ENCODE data around the gene ERP27. TPM values are rescaled to one million over a fixed set of nuclear protein-coding genes. Genes with fewer than 3 reads are reported as not detected.

Gene ERP27
- total and polyA plus RNA-seq, 10 donors, result 1.3 to 6.4 (median 3.8) TPM

GRCh38 chr12:14979468-14979867, 41.1 kb upstream of the ERP27 start:
- intact Hi-C loops (cut with DNase I; ENCODE audit: low total_unique reads), result no loop called here

DNA sequence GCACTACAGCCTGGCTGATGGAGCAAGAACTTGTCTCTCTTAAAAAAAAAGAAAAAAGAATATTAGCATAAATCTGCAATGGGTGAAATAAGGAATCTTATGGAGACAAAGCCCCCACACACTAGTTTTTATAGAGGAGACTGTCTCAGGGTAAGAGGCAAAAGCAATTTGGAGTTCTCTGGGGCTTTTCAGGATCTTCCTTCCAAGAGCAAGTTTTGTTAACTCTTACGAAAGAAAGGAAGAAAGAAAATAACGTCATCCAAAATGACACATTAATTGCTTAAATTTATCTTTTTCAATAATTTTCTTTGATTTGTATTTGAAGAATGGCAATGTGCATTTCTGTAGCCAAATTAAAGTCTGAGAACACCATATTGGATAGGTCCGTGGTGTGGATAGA, 38.3 kb upstream of the ERP27 start:
- no peaks in the 10 kb centered on the region for H3K36me3 ChIP-seq
- no peak for DNase-seq

More at GRCh38 chr12:14979468-14979867, 41.1 kb upstream of the ERP27 start:
- Histone ChIP-seq H3K27ac (peak overlapping the region in 2 of 8 donors; percentile 14 to 85), H3K4me3 (no peak overlapping the region), H3K27me3 (replicated peaks in 1 of 7) (no peaks in the 10 kb centered on the region), H3K4me1 (peaks cover 0 to 87% (median 34%) of the 10 kb centered on the region in 6 donors), H3K36me3 (no peaks in the 10 kb centered on the region), H3K9me3 (no peaks in the 10 kb centered on the region)
- DNase-seq, result no peak
- TF ChIP-seq CTCF (IDR thresholded peaks at IDR 0.05 in 8 of 11, conservative IDR thresholded peaks at IDR 0.05 in 3 of 11) (no peak), POLR2AphosphoS5 (IDR thresholded peaks at IDR 0.05) (no peak), POLR2A (IDR thresholded peaks at IDR 0.05) (no peak)

DNA sequence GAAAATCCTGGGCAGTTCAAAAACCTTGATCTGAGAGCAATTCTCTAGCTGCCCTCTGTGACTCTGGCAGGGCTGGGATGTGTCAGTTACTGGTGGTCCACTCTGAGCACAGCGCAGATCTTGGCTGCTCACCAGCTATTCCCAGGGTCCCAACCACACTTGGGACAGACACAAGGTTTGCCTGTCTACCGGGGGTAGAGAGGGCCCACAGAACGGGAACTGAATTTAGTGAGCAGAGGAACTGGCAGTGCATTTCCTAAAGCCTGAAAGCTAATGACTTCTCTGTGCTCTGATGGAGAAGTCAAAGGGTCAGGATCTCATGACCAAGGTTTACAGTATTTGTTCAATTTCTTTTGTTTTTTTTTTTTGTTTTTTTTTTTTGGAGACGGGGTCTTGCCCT, 37.1 kb upstream of the ERP27 start:
- intact Hi-C loops (cut with DNase I; ENCODE audit: low total_unique reads), result no loop called here
- peak; percentile 62 for DNase-seq
- TF ChIP-seq POLR2AphosphoS5 (IDR thresholded peaks at IDR 0.05), result no peak
- TF ChIP-seq POLR2A (IDR thresholded peaks at IDR 0.05), result no peak
- peaks cover 0 to 59% (median 15%) of the 10 kb centered on the region in 6 donors for H3K4me1 ChIP-seq
- no peaks in the 10 kb centered on the region for H3K27me3 ChIP-seq (replicated peaks in 1 of 7)
- H3K36me3 ChIP-seq, result no peaks in the 10 kb centered on the region
- WGBS, 5 donors, result 56 to 85% (median 74%) methylated on average over 4 of the region's 4 CpGs
- H3K4me3 ChIP-seq, result no peak overlapping the region
- H3K27ac ChIP-seq, result peak overlapping the region in 3 of 8 donors; percentile 15 to 51 (median 29)
- H3K9me3 ChIP-seq, result no peaks in the 10 kb centered on the region

More for the DNA sequence above, 38.3 kb upstream of the ERP27 start:
- TF ChIP-seq POLR2AphosphoS5 (IDR thresholded peaks at IDR 0.05) (no peak), CTCF (IDR thresholded peaks at IDR 0.05 in 8 of 11, conservative IDR thresholded peaks at IDR 0.05 in 3 of 11) (no peak), POLR2A (IDR thresholded peaks at IDR 0.05) (no peak)
- Histone ChIP-seq H3K27me3 (replicated peaks in 1 of 7) (no peaks in the 10 kb centered on the region), H3K4me1 (peaks cover 0 to 71% (median 21%) of the 10 kb centered on the region in 6 donors), H3K27ac (peak overlapping the region in 1 of 8 donors; percentile 51), H3K4me3 (no peak overlapping the region), H3K9me3 (no peaks in the 10 kb centered on the region)
- 60 to 84% (median 70%) methylated on average over 3 of the region's 3 CpGs for WGBS, 5 donors
- intact Hi-C loops (cut with DNase I; ENCODE audit: low total_unique reads), result no loop called here

DNA sequence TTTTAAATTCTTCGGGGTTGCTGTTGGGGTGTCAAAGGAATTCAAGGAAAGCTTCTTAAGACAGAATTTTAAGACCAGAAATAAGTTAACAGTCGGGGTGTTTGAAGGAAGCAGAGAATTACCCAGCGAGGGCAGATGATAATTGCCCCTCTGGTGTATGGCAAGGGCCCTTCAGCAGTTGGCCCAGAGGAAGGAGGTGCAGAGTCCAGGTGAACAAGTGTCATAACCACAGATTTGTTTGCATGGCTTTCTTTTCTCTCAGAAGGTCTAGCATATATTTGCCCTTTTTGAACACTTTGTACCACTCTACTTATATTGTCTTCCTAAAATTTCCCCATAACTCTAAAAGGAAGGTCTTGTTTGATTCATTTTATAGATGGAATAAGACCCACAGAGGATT, 36.3 kb upstream of the ERP27 start:
- no peak for TF ChIP-seq CTCF (IDR thresholded peaks at IDR 0.05 in 8 of 11, conservative IDR thresholded peaks at IDR 0.05 in 3 of 11)
- no peak for TF ChIP-seq POLR2AphosphoS5 (IDR thresholded peaks at IDR 0.05)
- TF ChIP-seq POLR2A (IDR thresholded peaks at IDR 0.05), result no peak
- DNase-seq, result no peak
- no peaks in the 10 kb centered on the region for H3K27me3 ChIP-seq (replicated peaks in 1 of 7)
- intact Hi-C loops (cut with DNase I; ENCODE audit: low total_unique reads), result no loop called here
- WGBS, 5 donors, result 82 to 92% (median 87%) methylated on average over 3 of the region's 3 CpGs
- H3K27ac ChIP-seq, result no peak overlapping the region
- H3K36me3 ChIP-seq, result no peaks in the 10 kb centered on the region
- H3K9me3 ChIP-seq, result no peaks in the 10 kb centered on the region
- peaks cover 0 to 51% (median 7%) of the 10 kb centered on the region in 6 donors for H3K4me1 ChIP-seq
- no peak overlapping the region for H3K4me3 ChIP-seq

GRCh38 chr12:14972816-14973215, 34.5 kb upstream of the ERP27 start, which contains the start of gene PDE6H:
Gene PDE6H (plus strand): TSS chr12:14973042. CDS start chr12:14978013, 4,971 bp downstream.
- no peak for DNase-seq
- Histone ChIP-seq H3K9me3 (no peaks in the 10 kb centered on the region), H3K27ac (no peak within 1 kb of the TSS), H3K4me1 (peaks cover 0 to 38% (median 2%) of the 10 kb centered on the region in 6 donors), H3K27me3 (replicated peaks in 1 of 7) (no peaks in the 10 kb centered on the region), H3K4me3 (no peak within 1 kb of the TSS), H3K36me3 (no peaks in the 10 kb centered on the region)
- TF ChIP-seq CTCF (IDR thresholded peaks at IDR 0.05 in 8 of 11, conservative IDR thresholded peaks at IDR 0.05 in 3 of 11), result no peak
- no peak for TF ChIP-seq POLR2AphosphoS5 (IDR thresholded peaks at IDR 0.05)
- no peak for TF ChIP-seq POLR2A (IDR thresholded peaks at IDR 0.05)
- intact Hi-C loops (cut with DNase I; ENCODE audit: low total_unique reads), result no loop called here
- WGBS, 5 donors, result 89 to 95% (median 92%) methylated on average over 2 of the region's 2 CpGs
